Subcutaneous abdominal adipose tissue (tissue), 5 donors: ENCODE measurements around the gene ZNF354C.

Experiments used
- H3K27ac ChIP-seq: one replicate; pipeline ENCODE4 v1.7.0; 2013; ENCODE audit warnings: low read depth, mild to moderate bottlenecking, inconsistent platforms, low read length, moderate library complexity
- H3K27me3 ChIP-seq, 5 donors: one replicate each; pipeline ENCODE4 v1.7.0; 2013; ENCODE audit warnings: low read length in 5 of 5, inconsistent platforms in 1 of 5; ENCODE audit not compliant: control insufficient read depth in 5 of 5, insufficient read depth in 4 of 5
- H3K36me3 ChIP-seq, 5 donors: one replicate each; pipeline ENCODE4 v1.7.0; 2013; ENCODE audit warnings: low read length in 5 of 5; ENCODE audit not compliant: control insufficient read depth in 5 of 5, insufficient read depth in 5 of 5
- H3K4me1 ChIP-seq, 5 donors: one replicate each; pipeline ENCODE4 v1.7.0; 2013; ENCODE audit warnings: low read length in 5 of 5, mild to moderate bottlenecking in 3 of 5, moderate library complexity in 1 of 5; ENCODE audit not compliant: control insufficient read depth in 5 of 5, insufficient read depth in 5 of 5
- H3K4me3 ChIP-seq, 5 donors: one replicate each; pipeline ENCODE4 v1.7.0; 2013; ENCODE audit warnings: low read length in 5 of 5, low read depth in 1 of 5
- H3K9ac ChIP-seq, 5 donors: one replicate each; pipeline ENCODE4 v1.7.0; 2013; ENCODE audit warnings: low read length in 5 of 5, mild to moderate bottlenecking in 4 of 5, moderate library complexity in 3 of 5
- H3K9me3 ChIP-seq, 5 donors: one replicate each; pipeline ENCODE4 v1.7.0; 2013; ENCODE audit warnings: low read length in 5 of 5; ENCODE audit not compliant: control insufficient read depth in 5 of 5
- donor health status: healthy.
- donor health status: healthy.
- donor health status: healthy.
- donor health status: healthy.
- donor health status: healthy.

ZNF354C gene

GRCh38 chr5:179120951-179121666 lies 60.9 kb downstream of the ZNF354C start:
- Histone ChIP-seq H3K36me3 (peaks cover 0 to 61% (median 47%) of the 10 kb centered on the region in 5 donors), H3K27me3 (no peaks in the 10 kb centered on the region), H3K27ac (no peak overlapping the region), H3K9ac (no peak overlapping the region), H3K4me1 (no peaks in the 10 kb centered on the region), H3K9me3 (peaks cover 0 to 14% (median 0%) of the 10 kb centered on the region in 5 donors), H3K4me3 (no peak overlapping the region)

- H3K36me3 ChIP-seq, result peaks cover 0 to 67% (median 47%) of the 10 kb centered on the region in 5 donors
- H3K27ac ChIP-seq, result no peak overlapping the region
These were observed 61.5 kb downstream of the ZNF354C start for GRCh38 chr5:179121667-179122111.

GRCh38 chr5:179122411-179123108 lies 62.4 kb downstream of the ZNF354C start:
- no peaks in the 10 kb centered on the region for H3K4me1 ChIP-seq
- H3K9me3 ChIP-seq, result peaks cover 0 to 10% (median 0%) of the 10 kb centered on the region in 5 donors
- H3K9ac ChIP-seq, result no peak overlapping the region
- peaks cover 0 to 76% (median 55%) of the 10 kb centered on the region in 5 donors for H3K36me3 ChIP-seq
- H3K27ac ChIP-seq, result no peak overlapping the region
- H3K4me3 ChIP-seq, result no peak overlapping the region
- H3K27me3 ChIP-seq, result no peaks in the 10 kb centered on the region

More at GRCh38 chr5:179121667-179122111, 61.5 kb downstream of the ZNF354C start:
- Histone ChIP-seq H3K9ac (no peak overlapping the region), H3K9me3 (peaks cover 0 to 10% (median 0%) of the 10 kb centered on the region in 5 donors), H3K27me3 (no peaks in the 10 kb centered on the region), H3K4me3 (no peak overlapping the region), H3K4me1 (no peaks in the 10 kb centered on the region)

- peaks cover 0 to 77% (median 60%) of the 10 kb centered on the region in 5 donors for H3K36me3 ChIP-seq
- H3K9me3 ChIP-seq, result peaks cover 0 to 10% (median 0%) of the 10 kb centered on the region in 5 donors
- H3K4me3 ChIP-seq, result no peak overlapping the region
- H3K4me1 ChIP-seq, result no peaks in the 10 kb centered on the region
- H3K9ac ChIP-seq, result no peak overlapping the region
- no peaks in the 10 kb centered on the region for H3K27me3 ChIP-seq
- no peak overlapping the region for H3K27ac ChIP-seq
These were observed 62.9 kb downstream of the ZNF354C start for GRCh38 chr5:179123109-179123426.

GRCh38 chr5:179123491-179124272 lies 63.5 kb downstream of the ZNF354C start:
- Histone ChIP-seq H3K4me1 (no peaks in the 10 kb centered on the region), H3K9ac (no peak overlapping the region), H3K36me3 (peaks cover 0 to 80% (median 63%) of the 10 kb centered on the region in 5 donors), H3K27ac (no peak overlapping the region), H3K4me3 (no peak overlapping the region), H3K27me3 (no peaks in the 10 kb centered on the region), H3K9me3 (peaks cover 0 to 9% (median 0%) of the 10 kb centered on the region in 5 donors)

GRCh38 chr5:179124273-179124852 lies 64.2 kb downstream of the ZNF354C start:
- H3K27me3 ChIP-seq, result no peaks in the 10 kb centered on the region
- H3K9ac ChIP-seq, result no peak overlapping the region
- peaks cover 0 to 4% (median 0%) of the 10 kb centered on the region in 5 donors for H3K9me3 ChIP-seq
- no peak overlapping the region for H3K27ac ChIP-seq
- peaks cover 0 to 84% (median 66%) of the 10 kb centered on the region in 5 donors for H3K36me3 ChIP-seq
- no peaks in the 10 kb centered on the region for H3K4me1 ChIP-seq
- H3K4me3 ChIP-seq, result no peak overlapping the region

- H3K4me3 ChIP-seq, result no peak overlapping the region
- H3K36me3 ChIP-seq, result peaks cover 0 to 91% (median 73%) of the 10 kb centered on the region in 5 donors
- peaks cover 0 to 4% (median 0%) of the 10 kb centered on the region in 5 donors for H3K9me3 ChIP-seq
These were observed 64.9 kb downstream of the ZNF354C start for GRCh38 chr5:179124853-179125788.

GRCh38 chr5:179125789-179126505 lies 65.8 kb downstream of the ZNF354C start:
- H3K36me3 ChIP-seq, result peaks cover 0 to 93% (median 75%) of the 10 kb centered on the region in 5 donors
- no peaks in the 10 kb centered on the region for H3K4me1 ChIP-seq
- no peaks in the 10 kb centered on the region for H3K27me3 ChIP-seq
- no peak overlapping the region for H3K9ac ChIP-seq
- no peak overlapping the region for H3K27ac ChIP-seq
- no peaks in the 10 kb centered on the region for H3K9me3 ChIP-seq
- no peak overlapping the region for H3K4me3 ChIP-seq

More at GRCh38 chr5:179124853-179125788, 64.9 kb downstream of the ZNF354C start:
- Histone ChIP-seq H3K9ac (no peak overlapping the region), H3K27ac (no peak overlapping the region), H3K4me1 (no peaks in the 10 kb centered on the region), H3K27me3 (no peaks in the 10 kb centered on the region)
